Peyer's patch (tissue), 4 donors: ENCODE measurements around the gene RCOR1.

Experiments
- CTCF ChIP-seq, 6 experiments: fragments of 450-650 bp in 4 of 6; fragments of 200-600 bp in 2 of 6; sonication (generic) in 1 of 6; IDR thresholded peaks; one replicate each; pipeline ENCODE4 v1.5.1; 2017 to 2019; ENCODE audit warnings: antibody characterized with exemption in 6 of 6, mild to moderate bottlenecking in 3 of 6, moderate library complexity in 1 of 6
- POLR2A ChIP-seq, 2 donors: fragments of 450-650 bp; IDR thresholded peaks; one replicate each; pipeline ENCODE4 v1.5.1; 2017; ENCODE audit warnings: antibody characterized with exemption in 2 of 2, mild to moderate bottlenecking in 2 of 2, moderate library complexity in 2 of 2

GRCh38 chr14:102661614-102662013, 69.2 kb downstream of the RCOR1 start:
- TF ChIP-seq CTCF (IDR thresholded peaks at IDR 0.05) (no peak), POLR2A (IDR thresholded peaks at IDR 0.05) (no peak)
